DMS114 treated with DMSO at 0.1 percent for 48 hours (cell line): ENCODE results near the gene ABLIM2.

Experiments used
- DNase-seq: peaks from one replicate; lab custom pipeline; 2025; ENCODE audit not compliant: unreplicated experiment; lab: John Stamatoyannopoulos, UW

Gene ABLIM2

GRCh38 chr4:8050555-8051206 is 107.9 kb downstream of the ABLIM2 start:
- no peak for DNase-seq

- no peak for DNase-seq
Measured at GRCh38 chr4:8050180-8050554, 108.4 kb downstream of the ABLIM2 start.

GRCh38 chr4:8048856-8049676 is 109.5 kb downstream of the ABLIM2 start:
- DNase-seq = no peak

- DNase-seq = no peak
Measured at GRCh38 chr4:8047837-8048678, 110.6 kb downstream of the ABLIM2 start.

GRCh38 chr4:8046925-8047541 is 111.6 kb downstream of the ABLIM2 start:
- no peak for DNase-seq

GRCh38 chr4:8045909-8046308 is 112.7 kb downstream of the ABLIM2 start:
- DNase-seq = no peak

GRCh38 chr4:8044699-8045098 is 113.9 kb downstream of the ABLIM2 start:
- no peak for DNase-seq

GRCh38 chr4:8044244-8044643 is 114.4 kb downstream of the ABLIM2 start:
- DNase-seq = no peak

GRCh38 chr4:8043596-8043995 is 115.0 kb downstream of the ABLIM2 start:
- DNase-seq = no peak

- DNase-seq = no peak
Measured at GRCh38 chr4:8041868-8042267, 116.7 kb downstream of the ABLIM2 start.

GRCh38 chr4:8041172-8041571 is 117.4 kb downstream of the ABLIM2 start:
- DNase-seq = no peak

- DNase-seq = no peak
Measured at GRCh38 chr4:8040607-8041006, 118.0 kb downstream of the ABLIM2 start.

- no peak for DNase-seq
Measured at GRCh38 chr4:8039853-8040252, 118.8 kb downstream of the ABLIM2 start.

- DNase-seq = no peak
Measured at GRCh38 chr4:8039290-8039689, 119.3 kb downstream of the ABLIM2 start.

- no peak for DNase-seq
Measured at GRCh38 chr4:8038719-8039251, 119.8 kb downstream of the ABLIM2 start.

GRCh38 chr4:8038083-8038482 is 120.5 kb downstream of the ABLIM2 start:
- no peak for DNase-seq

GRCh38 chr4:8037150-8037769 is 121.4 kb downstream of the ABLIM2 start:
- DNase-seq = no peak

- no peak for DNase-seq
Measured at GRCh38 chr4:8035371-8035780, 123.2 kb downstream of the ABLIM2 start.

GRCh38 chr4:8033829-8034528 is 124.6 kb downstream of the ABLIM2 start:
- DNase-seq = no peak
